ENCODE measurements around the gene TPTE2.
"Not testable (repeated sequence)": the region's sequence is repeated elsewhere in the genome, so short reads cannot be mapped to it uniquely, and the experiment has no call there.

Gene TPTE2

DNA sequence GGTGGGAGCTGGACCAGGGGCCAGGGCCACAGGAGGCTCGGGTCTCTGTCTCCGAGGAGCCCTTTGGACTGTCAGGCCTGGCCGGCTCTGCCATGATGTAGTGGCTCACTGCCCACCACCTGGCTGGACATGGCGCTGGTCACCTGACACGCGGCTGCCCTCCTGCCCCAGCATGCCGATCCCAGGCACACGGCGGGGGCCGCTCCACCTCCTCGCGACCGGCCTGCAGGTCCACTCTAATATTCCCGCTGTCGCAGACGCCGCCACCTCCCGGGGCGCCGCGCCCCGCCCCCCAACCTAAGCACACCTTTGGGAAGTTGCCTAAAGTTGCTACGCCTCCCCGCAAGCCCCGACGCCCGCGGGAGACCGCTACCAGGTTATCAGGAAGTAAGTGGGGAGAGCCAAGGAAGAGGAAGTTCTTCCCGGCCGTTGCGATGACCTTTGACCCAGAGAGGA is at the start of gene TPTE2:
Gene TPTE2, minus strand, starts transcription at position 406 of the 456 bp plus-strand sequence. CDS start 58,298 bp downstream, outside the sequence.
- peaks cover 26% of the 10 kb centered on the region for H3K27me3 ChIP-seq
- H3K27ac ChIP-seq; H3K36me3 ChIP-seq; H3K4me1 ChIP-seq (ENCODE audit: control insufficient read depth in 1 of 2, insufficient read depth in 1 of 2, low read depth in 1 of 2, low read length in 1 of 2); H3K9me3 ChIP-seq; H3K4me3 ChIP-seq (ENCODE audit: low read depth in 1 of 2, low read length in 1 of 2): not testable (repeated sequence)

DNA sequence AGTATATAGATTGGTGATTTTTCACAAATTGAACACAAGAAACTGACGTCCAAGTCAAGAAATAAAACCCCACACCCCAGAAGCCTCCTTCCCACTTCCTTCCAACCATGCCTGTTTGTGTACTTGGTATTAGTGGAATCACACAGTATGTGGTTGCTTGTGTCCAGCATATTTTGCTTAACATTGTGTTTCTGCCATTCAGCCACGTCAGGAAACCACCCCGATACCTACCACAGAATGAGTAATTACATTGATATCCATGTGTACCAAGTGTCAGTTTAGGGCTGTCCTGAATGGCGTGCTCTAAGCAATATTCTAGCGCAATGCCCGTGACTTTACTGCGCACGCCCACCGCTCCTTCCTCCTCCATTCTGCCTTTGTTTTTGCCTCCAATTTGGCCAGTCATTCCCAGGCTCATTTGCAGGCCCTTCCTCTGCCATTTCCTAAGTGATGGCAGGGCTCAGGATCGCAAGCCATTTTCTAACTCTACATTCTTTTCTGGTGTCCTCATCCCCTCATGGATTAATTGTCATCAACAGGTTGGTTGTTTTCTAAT is 46.3 kb upstream of the TPTE2 start:
- TF ChIP-seq, protein P1, sequence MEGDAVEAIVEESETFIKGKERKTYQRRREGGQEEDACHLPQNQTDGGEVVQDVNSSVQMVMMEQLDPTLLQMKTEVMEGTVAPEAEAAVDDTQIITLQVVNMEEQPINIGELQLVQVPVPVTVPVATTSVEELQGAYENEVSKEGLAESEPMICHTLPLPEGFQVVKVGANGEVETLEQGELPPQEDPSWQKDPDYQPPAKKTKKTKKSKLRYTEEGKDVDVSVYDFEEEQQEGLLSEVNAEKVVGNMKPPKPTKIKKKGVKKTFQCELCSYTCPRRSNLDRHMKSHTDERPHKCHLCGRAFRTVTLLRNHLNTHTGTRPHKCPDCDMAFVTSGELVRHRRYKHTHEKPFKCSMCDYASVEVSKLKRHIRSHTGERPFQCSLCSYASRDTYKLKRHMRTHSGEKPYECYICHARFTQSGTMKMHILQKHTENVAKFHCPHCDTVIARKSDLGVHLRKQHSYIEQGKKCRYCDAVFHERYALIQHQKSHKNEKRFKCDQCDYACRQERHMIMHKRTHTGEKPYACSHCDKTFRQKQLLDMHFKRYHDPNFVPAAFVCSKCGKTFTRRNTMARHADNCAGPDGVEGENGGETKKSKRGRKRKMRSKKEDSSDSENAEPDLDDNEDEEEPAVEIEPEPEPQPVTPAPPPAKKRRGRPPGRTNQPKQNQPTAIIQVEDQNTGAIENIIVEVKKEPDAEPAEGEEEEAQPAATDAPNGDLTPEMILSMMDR (IDR thresholded peaks at IDR 0.05), result no peak
- no peaks in the 10 kb centered on the region for H3K9me3 ChIP-seq
- H3K27ac ChIP-seq, result no peak overlapping the region
- H3K4me1 ChIP-seq (ENCODE audit: control insufficient read depth in 1 of 2, insufficient read depth in 1 of 2, low read depth in 1 of 2, low read length in 1 of 2), result no peaks in the 10 kb centered on the region
- no peak overlapping the region for H3K4me3 ChIP-seq (ENCODE audit: low read depth in 1 of 2, low read length in 1 of 2)
- H3K36me3 ChIP-seq, result no peaks in the 10 kb centered on the region
- peaks cover 32% of the 10 kb centered on the region for H3K27me3 ChIP-seq

DNA sequence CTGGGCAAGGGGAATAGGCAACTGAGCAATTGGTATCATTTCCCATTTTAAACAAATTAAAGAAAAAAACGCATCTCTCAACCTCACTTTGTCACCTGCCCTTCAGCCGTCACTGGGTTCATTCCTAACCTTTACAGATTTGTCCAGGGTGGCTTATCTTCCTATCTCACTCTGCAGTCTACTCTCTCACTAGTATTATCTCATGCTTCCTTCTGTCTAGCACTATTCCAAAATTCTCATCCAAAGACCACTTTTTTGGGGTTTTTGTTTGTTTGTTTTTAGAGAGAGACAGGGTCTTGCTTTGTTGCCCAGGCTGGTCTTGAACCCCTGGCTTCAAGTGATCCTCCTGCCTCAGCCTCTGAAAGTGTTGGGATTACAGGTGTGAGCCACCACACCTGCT is 45.4 kb upstream of the TPTE2 start:
- Histone ChIP-seq H3K4me1 (ENCODE audit: control insufficient read depth in 1 of 2, insufficient read depth in 1 of 2, low read depth in 1 of 2, low read length in 1 of 2) (peaks cover 6 to 7% of the 10 kb centered on the region in 2 experiments), H3K36me3 (no peaks in the 10 kb centered on the region), H3K9me3 (no peaks in the 10 kb centered on the region), H3K4me3 (ENCODE audit: low read depth in 1 of 2, low read length in 1 of 2) (no peak overlapping the region), H3K27ac (no peak overlapping the region), H3K27me3 (peaks cover 40% of the 10 kb centered on the region)
- TF ChIP-seq, protein P1 (IDR thresholded peaks at IDR 0.05), result no peak

DNA sequence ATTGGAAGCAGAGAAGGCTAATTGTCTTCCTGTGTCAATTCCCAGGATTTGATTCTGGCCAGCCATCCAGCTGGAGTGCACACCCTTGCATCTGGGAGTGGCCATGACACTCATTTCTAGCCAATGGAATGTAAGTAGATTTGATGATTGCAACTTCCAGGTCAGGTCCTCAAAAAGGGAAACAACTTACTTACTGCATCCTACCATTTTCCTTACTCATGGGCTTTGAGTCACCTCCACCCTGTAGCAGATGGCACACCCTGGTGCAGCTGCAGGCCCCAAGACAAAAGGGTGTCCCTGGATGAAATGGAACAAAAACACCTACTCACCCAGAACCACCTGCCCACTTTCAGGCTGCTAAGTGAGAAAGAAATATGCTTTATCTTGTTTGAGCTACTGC is 44.8 kb upstream of the TPTE2 start:
- Histone ChIP-seq H3K27ac (no peak overlapping the region), H3K4me3 (ENCODE audit: low read depth in 1 of 2, low read length in 1 of 2) (no peak overlapping the region), H3K4me1 (ENCODE audit: control insufficient read depth in 1 of 2, insufficient read depth in 1 of 2, low read depth in 1 of 2, low read length in 1 of 2) (peaks cover 8 to 10% of the 10 kb centered on the region in 2 experiments), H3K9me3 (no peaks in the 10 kb centered on the region), H3K36me3 (no peaks in the 10 kb centered on the region), H3K27me3 (peaks cover 46% of the 10 kb centered on the region)
- TF ChIP-seq, protein P1 (IDR thresholded peaks at IDR 0.05), result no peak

DNA sequence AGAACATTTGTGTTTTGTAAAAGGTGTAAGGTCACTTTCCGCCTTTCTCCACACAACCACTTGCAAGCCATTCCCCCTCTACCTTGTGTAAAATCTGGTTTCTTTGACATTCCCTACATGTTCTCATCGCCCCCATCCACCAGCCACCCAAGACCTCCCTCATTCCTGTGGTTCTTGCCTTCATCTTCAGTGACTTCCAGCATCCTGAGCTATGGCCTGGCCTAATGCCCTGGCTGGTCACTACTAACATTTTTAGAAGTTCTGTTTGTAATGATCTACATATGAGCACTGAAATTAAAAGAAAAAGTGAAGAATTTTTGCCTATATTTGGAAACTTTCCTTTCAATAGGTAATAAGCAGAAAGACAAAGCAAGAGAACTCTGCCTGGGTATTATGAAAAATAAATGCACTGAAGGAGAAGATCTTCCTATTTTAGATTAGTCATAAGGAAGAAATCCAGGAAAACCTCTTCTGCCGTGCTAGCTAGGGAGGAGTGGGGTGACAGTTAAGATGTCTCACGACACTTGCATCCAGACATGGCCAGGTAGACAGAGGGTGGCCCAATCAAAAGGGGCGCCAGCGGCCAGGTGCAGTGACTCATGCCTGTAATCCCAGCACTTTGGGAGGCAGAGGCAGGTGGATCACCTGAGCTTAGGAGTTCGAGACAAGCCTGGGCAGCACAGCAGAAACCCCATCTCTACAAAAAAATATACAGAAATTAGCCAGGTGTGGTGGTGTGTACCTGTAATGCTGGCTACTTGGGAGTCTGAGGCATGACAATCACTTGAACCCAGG is 44.0 kb upstream of the TPTE2 start:
- H3K9me3 ChIP-seq, result no peaks in the 10 kb centered on the region
- TF ChIP-seq, protein P1 (IDR thresholded peaks at IDR 0.05), result no peak
- H3K4me3 ChIP-seq (ENCODE audit: low read depth in 1 of 2, low read length in 1 of 2), result no peak overlapping the region
- H3K36me3 ChIP-seq, result no peaks in the 10 kb centered on the region
- H3K27me3 ChIP-seq, result peaks cover 54% of the 10 kb centered on the region
- H3K27ac ChIP-seq, result no peak overlapping the region
- H3K4me1 ChIP-seq (ENCODE audit: control insufficient read depth in 1 of 2, insufficient read depth in 1 of 2, low read depth in 1 of 2, low read length in 1 of 2), result peaks cover 8 to 10% of the 10 kb centered on the region in 2 experiments

DNA sequence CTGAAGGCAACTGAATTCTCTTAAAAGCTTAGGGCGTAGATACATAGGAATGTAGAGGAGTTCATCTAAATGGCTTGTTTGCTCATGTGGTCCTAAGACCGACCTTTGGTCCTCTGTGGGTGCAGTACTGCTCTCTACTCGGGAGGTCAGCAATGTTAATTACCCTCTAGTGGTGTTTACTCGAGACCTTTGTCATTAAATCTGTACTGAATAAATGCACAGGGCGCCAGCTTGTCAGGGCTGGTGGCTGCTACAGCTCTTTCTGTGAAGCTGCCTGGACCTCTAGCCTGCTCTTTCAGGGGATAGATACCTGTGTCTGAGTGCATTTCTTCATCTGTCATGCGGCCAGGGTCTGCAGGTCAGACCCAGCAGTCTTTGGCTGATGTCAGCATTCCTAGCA is 43.0 kb upstream of the TPTE2 start:
- Histone ChIP-seq H3K27ac (no peak overlapping the region), H3K27me3 (peaks cover 62% of the 10 kb centered on the region), H3K36me3 (no peaks in the 10 kb centered on the region), H3K4me1 (ENCODE audit: control insufficient read depth in 1 of 2, insufficient read depth in 1 of 2, low read depth in 1 of 2, low read length in 1 of 2) (peaks cover 8 to 10% of the 10 kb centered on the region in 2 experiments), H3K9me3 (no peaks in the 10 kb centered on the region), H3K4me3 (ENCODE audit: low read depth in 1 of 2, low read length in 1 of 2) (no peak overlapping the region)
- TF ChIP-seq, protein P1 (IDR thresholded peaks at IDR 0.05), result no peak

Measured in neutrophil (primary cell).